Loucy (cell line): ENCODE data around the gene HOXC4.
"Not testable (repeated sequence)": the region's sequence is repeated elsewhere in the genome, so short reads cannot be mapped to it uniquely, and the experiment has no call there.

ENCODE experiments used
- EZH2phosphoT487 ChIP-seq: fragments of 200-600 bp; IDR thresholded peaks from 2 replicates; pipeline ENCODE4 v1.6.1; 2018; ENCODE audit warnings: antibody characterized with exemption, mild to moderate bottlenecking, moderate library complexity, borderline replicate concordance
- TF ChIP-seq, protein P1 (sequence below): fragments of 200-600 bp; sonication (generic); conservative IDR thresholded peaks from 2 replicates; pipeline ENCODE4 v1.5.1; 2014; ENCODE audit warnings: mild to moderate bottlenecking, antibody characterized with exemption, low read length

DNA sequence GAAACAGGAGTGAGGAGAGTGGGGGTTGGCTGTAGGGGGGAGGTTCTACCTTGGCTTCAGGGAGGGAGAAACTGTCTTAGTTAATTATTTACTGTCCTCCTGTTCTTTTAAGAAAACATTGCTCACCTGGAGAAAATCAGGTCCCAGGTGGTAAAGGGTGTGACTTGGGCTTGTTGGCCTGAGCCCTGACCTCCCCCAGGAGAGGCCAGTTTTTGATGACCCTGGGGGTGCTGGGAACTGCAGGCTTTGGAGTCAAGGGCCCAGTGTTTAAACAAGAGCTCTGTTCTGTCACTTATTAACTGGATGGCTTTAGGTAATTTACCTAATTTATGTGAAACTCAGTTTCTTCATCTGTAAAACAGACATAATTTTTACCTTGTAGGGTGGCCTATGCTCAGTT lies 34.4 kb downstream of the HOXC4 start:
- TF ChIP-seq, protein P1, sequence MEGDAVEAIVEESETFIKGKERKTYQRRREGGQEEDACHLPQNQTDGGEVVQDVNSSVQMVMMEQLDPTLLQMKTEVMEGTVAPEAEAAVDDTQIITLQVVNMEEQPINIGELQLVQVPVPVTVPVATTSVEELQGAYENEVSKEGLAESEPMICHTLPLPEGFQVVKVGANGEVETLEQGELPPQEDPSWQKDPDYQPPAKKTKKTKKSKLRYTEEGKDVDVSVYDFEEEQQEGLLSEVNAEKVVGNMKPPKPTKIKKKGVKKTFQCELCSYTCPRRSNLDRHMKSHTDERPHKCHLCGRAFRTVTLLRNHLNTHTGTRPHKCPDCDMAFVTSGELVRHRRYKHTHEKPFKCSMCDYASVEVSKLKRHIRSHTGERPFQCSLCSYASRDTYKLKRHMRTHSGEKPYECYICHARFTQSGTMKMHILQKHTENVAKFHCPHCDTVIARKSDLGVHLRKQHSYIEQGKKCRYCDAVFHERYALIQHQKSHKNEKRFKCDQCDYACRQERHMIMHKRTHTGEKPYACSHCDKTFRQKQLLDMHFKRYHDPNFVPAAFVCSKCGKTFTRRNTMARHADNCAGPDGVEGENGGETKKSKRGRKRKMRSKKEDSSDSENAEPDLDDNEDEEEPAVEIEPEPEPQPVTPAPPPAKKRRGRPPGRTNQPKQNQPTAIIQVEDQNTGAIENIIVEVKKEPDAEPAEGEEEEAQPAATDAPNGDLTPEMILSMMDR: not testable (repeated sequence)
- TF ChIP-seq EZH2phosphoT487: not testable (repeated sequence)
